Adrenal gland (tissue), 5 donors: ENCODE data around the gene MRPS26.

Source experiments
- POLR2A ChIP-seq, 2 donors: fragments of 450-650 bp; IDR thresholded peaks; one replicate each; pipeline ENCODE4 v1.6.1; 2017; ENCODE audit warnings: antibody characterized with exemption in 2 of 2, mild to moderate bottlenecking in 2 of 2, moderate library complexity in 1 of 2
- TF ChIP-seq, protein P1 (sequence below), 6 experiments: fragments of 450-650 bp in 4 of 6; fragments of 200-600 bp in 2 of 6; sonication (generic) in 1 of 6; IDR thresholded peaks; 1 replicate in 5 of 6; 2 replicates in 1 of 6; pipeline versions ENCODE4 v1.5.1 to v1.8.0; 2016 to 2021; ENCODE audit warnings: antibody characterized with exemption in 6 of 6, mild to moderate bottlenecking in 2 of 6, moderate library complexity in 1 of 6
- donor health status: DM: no; HTN: no; CAD: no.

DNA sequence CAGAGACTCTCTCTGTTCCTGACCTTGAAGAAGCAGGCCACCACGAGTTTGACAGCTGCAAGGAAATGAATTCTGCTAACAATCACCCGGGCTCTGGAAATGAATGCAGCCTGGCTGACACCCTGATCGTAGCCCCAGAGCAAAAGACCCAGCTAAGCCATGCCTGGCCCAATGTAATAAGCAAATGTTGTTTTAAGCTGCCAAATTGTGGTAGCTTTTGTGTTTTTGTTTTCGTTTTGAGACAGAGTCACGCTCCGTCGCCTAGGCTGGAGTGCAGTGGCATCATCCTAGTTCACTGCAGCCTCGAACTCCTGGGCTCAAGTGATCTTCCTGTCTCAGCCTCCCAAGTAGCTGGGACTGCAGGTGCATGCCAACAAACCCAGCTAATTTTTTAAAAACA, 22.2 kb downstream of the MRPS26 start:
- TF ChIP-seq POLR2A (IDR thresholded peaks at IDR 0.05) = no peak
- TF ChIP-seq, protein P1, sequence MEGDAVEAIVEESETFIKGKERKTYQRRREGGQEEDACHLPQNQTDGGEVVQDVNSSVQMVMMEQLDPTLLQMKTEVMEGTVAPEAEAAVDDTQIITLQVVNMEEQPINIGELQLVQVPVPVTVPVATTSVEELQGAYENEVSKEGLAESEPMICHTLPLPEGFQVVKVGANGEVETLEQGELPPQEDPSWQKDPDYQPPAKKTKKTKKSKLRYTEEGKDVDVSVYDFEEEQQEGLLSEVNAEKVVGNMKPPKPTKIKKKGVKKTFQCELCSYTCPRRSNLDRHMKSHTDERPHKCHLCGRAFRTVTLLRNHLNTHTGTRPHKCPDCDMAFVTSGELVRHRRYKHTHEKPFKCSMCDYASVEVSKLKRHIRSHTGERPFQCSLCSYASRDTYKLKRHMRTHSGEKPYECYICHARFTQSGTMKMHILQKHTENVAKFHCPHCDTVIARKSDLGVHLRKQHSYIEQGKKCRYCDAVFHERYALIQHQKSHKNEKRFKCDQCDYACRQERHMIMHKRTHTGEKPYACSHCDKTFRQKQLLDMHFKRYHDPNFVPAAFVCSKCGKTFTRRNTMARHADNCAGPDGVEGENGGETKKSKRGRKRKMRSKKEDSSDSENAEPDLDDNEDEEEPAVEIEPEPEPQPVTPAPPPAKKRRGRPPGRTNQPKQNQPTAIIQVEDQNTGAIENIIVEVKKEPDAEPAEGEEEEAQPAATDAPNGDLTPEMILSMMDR (IDR thresholded peaks at IDR 0.05) = no peak
